ENCODE measurements around the gene CCDC184. TPM values are rescaled to one million over a fixed set of nuclear protein-coding genes. Genes with fewer than 3 reads are reported as not detected.

Gene CCDC184
- total and polyA plus RNA-seq, 2 donors (not counting 1 experiment from before 2014, with no cell fraction given), result 0.54 to 1.4 TPM

DNA sequence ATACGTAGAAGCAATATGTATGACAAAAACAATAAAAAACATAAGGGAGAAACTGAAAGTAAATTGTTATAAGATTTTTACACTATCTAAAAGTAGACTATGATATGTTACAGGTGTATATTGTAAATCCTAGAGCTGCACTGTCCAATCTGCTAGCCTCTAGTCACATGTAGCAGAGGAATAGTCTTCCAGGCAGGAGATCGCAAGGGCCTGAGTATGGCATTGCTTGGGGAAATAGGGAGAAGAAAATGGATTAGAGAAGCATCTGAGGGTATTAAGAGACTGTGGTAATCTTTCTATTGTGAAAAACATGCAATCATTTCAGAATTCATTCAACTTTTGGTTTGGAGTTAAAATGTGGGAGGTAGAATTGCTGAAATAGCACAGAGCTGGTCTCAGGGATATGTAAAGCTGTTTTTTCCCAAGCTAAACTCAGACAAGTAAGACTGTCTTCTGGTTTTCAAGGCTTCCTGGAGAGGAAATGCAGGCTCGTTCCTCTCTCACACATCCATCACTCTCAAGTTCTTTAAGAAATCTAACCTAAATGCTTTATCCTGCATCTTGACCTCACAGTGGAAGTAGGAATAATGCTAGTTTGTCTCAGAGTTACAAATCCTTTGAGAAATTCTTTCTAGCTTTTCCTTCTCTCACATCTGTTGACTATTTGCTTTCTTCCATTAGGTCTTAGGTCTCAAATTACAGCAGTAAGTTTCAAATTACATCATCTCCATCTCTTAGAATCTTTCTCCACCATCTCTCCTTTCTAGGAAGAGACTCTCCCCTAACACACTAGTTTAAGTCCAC lies 7.6 kb upstream of the CCDC184 start:
- Mint-ChIP-seq H3K27me3 (peaks cover 51% of the 10 kb centered on the region), H3K27ac (no peak overlapping the region), H3K4me3 (no peak overlapping the region), H3K4me1 (no peaks in the 10 kb centered on the region), H3K9me3 (ENCODE audit: insufficient read depth) (no peaks in the 10 kb centered on the region)
- Histone ChIP-seq H3K79me2 (ENCODE audit: control insufficient read depth, insufficient read depth, low read length) (no peaks in the 10 kb centered on the region), H3K4me1 (ENCODE audit: control insufficient read depth in 2 of 2, insufficient read depth in 2 of 2, low read length in 2 of 2) (no peaks in the 10 kb centered on the region), H4K20me1 (ENCODE audit: control insufficient read depth, insufficient read depth, low read length, poor library complexity, severe bottlenecking) (no peaks in the 10 kb centered on the region), H3K9ac (ENCODE audit: low read length) (no peak overlapping the region), H3K9me3 (ENCODE audit: control extremely low read depth in 1 of 3, control insufficient read depth in 2 of 3, insufficient read depth in 1 of 3, low read length in 2 of 3) (no peaks in the 10 kb centered on the region), H2AFZ (ENCODE audit: insufficient read depth, low read depth, low read length, poor library complexity, severe bottlenecking) (peak overlapping the region; percentile 14), H3K36me3 (replicated peaks in 1 of 2; ENCODE audit: control extremely low read depth in 1 of 2, control insufficient read depth in 1 of 2, extremely low read depth in 1 of 2, insufficient read depth in 2 of 2, low read length in 1 of 2) (no peaks in the 10 kb centered on the region), H3K4me2 (replicated peaks; ENCODE audit: low read depth, low read length, poor library complexity, severe bottlenecking) (no peak overlapping the region), H3K27me3 (replicated peaks in 1 of 4; ENCODE audit: control extremely low read depth in 1 of 4, control insufficient read depth in 3 of 4, insufficient read depth in 4 of 4, low read length in 3 of 4) (peaks cover 0 to 17% (median 12%) of the 10 kb centered on the region in 4 experiments), H3K27ac (ENCODE audit: low read length in 2 of 2) (no peak overlapping the region), H3K4me3 (ENCODE audit: control extremely low read depth in 1 of 5, extremely low read depth in 1 of 5, insufficient read depth in 1 of 5, low read depth in 2 of 5, low read length in 4 of 5) (no peak overlapping the region)
- DNase-seq, result no peak
- 100% methylated on average over 1 of the region's 3 CpGs for WGBS (ENCODE audit: insufficient coverage)
- POLR2A ChIA-PET, result no interaction called here
- CTCF ChIA-PET, result interaction anchor here (1.2 to 1.6 kb wide), 3 partner anchors 10 to 24 kb away, joined by 3 to 7 read pairs (median 4); no protein-coding TSS in a partner anchor
- intact Hi-C loops (cut with micrococcal nuclease), result no loop called here
- no peak for ATAC-seq (ENCODE audit: low read depth)
- TF ChIP-seq EZH2 (IDR thresholded peaks at IDR 0.05; ENCODE audit: borderline replicate concordance, insufficient read depth, low read depth, low read length, poor library complexity, severe bottlenecking), result no peak
- no peak for TF ChIP-seq CTCF (IDR thresholded peaks at IDR 0.05)

GRCh38 chr12:48176417-48176751 lies 7.1 kb upstream of the CCDC184 start:
- Histone ChIP-seq H3K27ac (ENCODE audit: low read length in 2 of 2) (no peak overlapping the region), H3K79me2 (ENCODE audit: control insufficient read depth, insufficient read depth, low read length) (no peaks in the 10 kb centered on the region), H4K20me1 (ENCODE audit: control insufficient read depth, insufficient read depth, low read length, poor library complexity, severe bottlenecking) (no peaks in the 10 kb centered on the region), H2AFZ (ENCODE audit: insufficient read depth, low read depth, low read length, poor library complexity, severe bottlenecking) (no peak overlapping the region), H3K4me3 (ENCODE audit: control extremely low read depth in 1 of 5, extremely low read depth in 1 of 5, insufficient read depth in 1 of 5, low read depth in 2 of 5, low read length in 4 of 5) (no peak overlapping the region), H3K27me3 (replicated peaks in 1 of 4; ENCODE audit: control extremely low read depth in 1 of 4, control insufficient read depth in 3 of 4, insufficient read depth in 4 of 4, low read length in 3 of 4) (peaks cover 0 to 22% (median 15%) of the 10 kb centered on the region in 4 experiments), H3K4me2 (replicated peaks; ENCODE audit: low read depth, low read length, poor library complexity, severe bottlenecking) (no peak overlapping the region), H3K36me3 (replicated peaks in 1 of 2; ENCODE audit: control extremely low read depth in 1 of 2, control insufficient read depth in 1 of 2, extremely low read depth in 1 of 2, insufficient read depth in 2 of 2, low read length in 1 of 2) (no peaks in the 10 kb centered on the region), H3K9ac (ENCODE audit: low read length) (no peak overlapping the region), H3K9me3 (ENCODE audit: control extremely low read depth in 1 of 3, control insufficient read depth in 2 of 3, insufficient read depth in 1 of 3, low read length in 2 of 3) (no peaks in the 10 kb centered on the region), H3K4me1 (ENCODE audit: control insufficient read depth in 2 of 2, insufficient read depth in 2 of 2, low read length in 2 of 2) (no peaks in the 10 kb centered on the region)
- no peaks in the 10 kb centered on the region for H3K9me3 Mint-ChIP-seq (ENCODE audit: insufficient read depth)
- DNase-seq (no peak), ATAC-seq (ENCODE audit: low read depth) (no peak)
- H3K4me3 Mint-ChIP-seq, result no peak overlapping the region
- ChIA-PET POLR2A (no interaction called here), CTCF (interaction anchor here (1.2 to 1.6 kb wide), 3 partner anchors 11 to 24 kb away, joined by 3 to 7 read pairs (median 4); no protein-coding TSS in a partner anchor)
- no peak overlapping the region for H3K27ac Mint-ChIP-seq
- H3K4me1 Mint-ChIP-seq, result no peaks in the 10 kb centered on the region
- no peak for TF ChIP-seq EZH2 (IDR thresholded peaks at IDR 0.05; ENCODE audit: borderline replicate concordance, insufficient read depth, low read depth, low read length, poor library complexity, severe bottlenecking)
- no peak for TF ChIP-seq CTCF (IDR thresholded peaks at IDR 0.05)
- peaks cover 56% of the 10 kb centered on the region for H3K27me3 Mint-ChIP-seq
- intact Hi-C loops (cut with micrococcal nuclease), result no loop called here
